Measurements from ENCODE around the gene OPA1. TPM values are rescaled to one million over a fixed set of nuclear protein-coding genes. Genes with fewer than 3 reads are reported as not detected.

The OPA1 gene
- total RNA-seq, 1 experiment from 2014 or later = 75.4 TPM

- WGBS (ENCODE audit: extremely low coverage, insufficient read length, low lambda C conversion rate) = no CpG with 5 or more reads among the region's 1 CpG
- H3K4me2 ChIP-seq (ENCODE audit: insufficient read depth, insufficient read length, low read length) = no peak overlapping the region
- H3K18ac ChIP-seq (ENCODE audit: insufficient read length, low read depth, low read length) = no peak overlapping the region
- no peak overlapping the region for H4K5ac ChIP-seq (ENCODE audit: insufficient read length, low read depth, low read length)
- no peaks in the 10 kb centered on the region for H3K9me3 ChIP-seq (ENCODE audit: control insufficient read depth, low read depth, low read length)
- H3K56ac ChIP-seq (ENCODE audit: insufficient read length, low read depth, low read length) = no peak overlapping the region
- no peak for TF ChIP-seq CTCF (conservative IDR thresholded peaks at IDR 0.05)
- H4K8ac ChIP-seq (replicated peaks; ENCODE audit: insufficient read length, low read depth, low read length) = no peak overlapping the region
- no peak overlapping the region for H3K4ac ChIP-seq (ENCODE audit: low read depth, low read length)
- Mint-ChIP-seq H3K27me3 (ENCODE audit: low read depth) (no peaks in the 10 kb centered on the region), H3K27ac (no peak overlapping the region), H3K9me3 (no peaks in the 10 kb centered on the region), H3K4me3 (no peak overlapping the region), H3K36me3 (ENCODE audit: insufficient read depth in 1 of 3, low read depth in 3 of 3) (peaks cover 8 to 23% (median 10%) of the 10 kb centered on the region in 3 experiments; a peak in 6 of 7 replicates), H3K4me1 (peaks cover 16 to 23% of the 10 kb centered on the region in 2 experiments)
- no peak overlapping the region for H3K9ac ChIP-seq (ENCODE audit: extremely low read depth, insufficient read length, low read length)
- H4K20me1 ChIP-seq (ENCODE audit: control insufficient read depth, insufficient read depth, insufficient read length) = no peaks in the 10 kb centered on the region
- no peaks in the 10 kb centered on the region for H3K23me2 ChIP-seq (ENCODE audit: insufficient read length, low read depth, low read length, poor library complexity, severe bottlenecking)
- no peak overlapping the region for H2AFZ ChIP-seq (ENCODE audit: low read length)
- H3T11ph ChIP-seq (ENCODE audit: low read length) = no peak overlapping the region
- H3K14ac ChIP-seq (ENCODE audit: insufficient read depth, low read length) = no peak overlapping the region
- H3K79me2 ChIP-seq (ENCODE audit: insufficient read depth, low read length) = peaks cover 17% of the 10 kb centered on the region; the same call in 1 of the 2 replicates
- H2BK5ac ChIP-seq (ENCODE audit: insufficient read length, low read length) = no peak overlapping the region
- H2AK5ac ChIP-seq (ENCODE audit: insufficient read length, low read length) = no peak overlapping the region
- H3K27ac ChIP-seq (ENCODE audit: insufficient read length, low read depth, low read length) = no peak overlapping the region
- DNase-seq = no peak
- H3K27me3 ChIP-seq (ENCODE audit: insufficient read depth, low read length) = no peaks in the 10 kb centered on the region
- no peaks in the 10 kb centered on the region for H3K4me1 ChIP-seq (ENCODE audit: insufficient read depth, low read length)
- no peak overlapping the region for H3K23ac ChIP-seq (ENCODE audit: insufficient read length, low read depth, low read length)
- H2BK20ac ChIP-seq (ENCODE audit: low read depth, low read length, poor library complexity, severe bottlenecking) = no peak overlapping the region
- peaks cover 13% of the 10 kb centered on the region for H3K79me1 ChIP-seq (ENCODE audit: insufficient read depth, low read depth, low read length, poor library complexity, severe bottlenecking)
- no peak overlapping the region for H2BK15ac ChIP-seq (ENCODE audit: low read depth, low read length)
- H4K91ac ChIP-seq (ENCODE audit: insufficient read length, low read depth, low read length) = no peak overlapping the region
- no peak overlapping the region for H2BK12ac ChIP-seq (ENCODE audit: insufficient read length, low read depth, low read length)
- no peak overlapping the region for H2BK120ac ChIP-seq (ENCODE audit: low read depth, low read length, poor library complexity, severe bottlenecking)
These were observed 6.4 kb downstream of the OPA1 start for GRCh38 chr3:193599393-193599792.
